ENCODE results near the gene TRAF5.

DNA sequence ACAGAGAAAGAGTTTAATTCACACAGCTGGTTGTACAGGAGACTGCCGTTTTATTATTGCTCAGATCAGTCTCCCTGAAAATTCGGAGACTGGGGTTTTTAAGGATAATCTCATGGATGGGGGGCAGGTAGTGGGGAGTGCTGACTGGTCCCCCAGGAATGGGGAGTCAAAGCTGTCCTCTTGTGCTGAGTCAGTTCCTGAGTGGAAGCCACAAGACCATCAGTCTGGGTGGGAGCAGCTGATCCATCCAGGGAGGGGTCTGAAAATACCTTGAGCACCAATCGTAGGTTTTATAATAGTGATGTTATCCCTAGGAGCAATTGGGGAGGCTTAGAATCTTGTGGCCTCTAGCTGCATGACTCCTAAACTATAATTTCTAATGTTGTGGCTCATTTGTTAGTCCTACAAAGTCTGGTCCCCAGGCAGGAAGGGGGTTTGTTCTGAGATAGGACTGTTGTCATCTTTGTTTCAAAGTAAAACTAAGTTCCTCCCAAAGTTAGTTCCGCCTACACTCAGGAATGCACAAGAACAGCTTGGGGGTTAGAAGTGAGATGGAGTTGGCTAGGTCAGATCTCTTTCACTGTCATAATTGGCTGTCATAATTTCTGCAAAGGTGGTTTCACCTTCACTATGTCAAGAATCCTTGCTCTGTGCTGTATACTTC is 50.3 kb downstream of the TRAF5 start:
- TF ChIP-seq SNAI2 (CRISPR knock-in tag; IDR thresholded peaks at IDR 0.05) (no peak), ESRRG (CRISPR knock-in tag; IDR thresholded peaks at IDR 0.05) (no peak), ZFP30 (CRISPR knock-in tag; IDR thresholded peaks at IDR 0.05) (no peak), RARB (CRISPR knock-in tag; IDR thresholded peaks at IDR 0.05) (no peak), BACH2 (CRISPR knock-in tag; IDR thresholded peaks at IDR 0.05; ENCODE audit: borderline replicate concordance) (no peak), OSR1 (CRISPR knock-in tag; IDR thresholded peaks at IDR 0.05) (no peak), ZFP3 (CRISPR knock-in tag; IDR thresholded peaks at IDR 0.05) (no peak), ZNF565 (CRISPR knock-in tag; conservative IDR thresholded peaks at IDR 0.05; ENCODE audit: low read depth) (no peak), ZNF8 (CRISPR knock-in tag; IDR thresholded peaks at IDR 0.05) (no peak)
- TF ChIP-seq, protein P1, sequence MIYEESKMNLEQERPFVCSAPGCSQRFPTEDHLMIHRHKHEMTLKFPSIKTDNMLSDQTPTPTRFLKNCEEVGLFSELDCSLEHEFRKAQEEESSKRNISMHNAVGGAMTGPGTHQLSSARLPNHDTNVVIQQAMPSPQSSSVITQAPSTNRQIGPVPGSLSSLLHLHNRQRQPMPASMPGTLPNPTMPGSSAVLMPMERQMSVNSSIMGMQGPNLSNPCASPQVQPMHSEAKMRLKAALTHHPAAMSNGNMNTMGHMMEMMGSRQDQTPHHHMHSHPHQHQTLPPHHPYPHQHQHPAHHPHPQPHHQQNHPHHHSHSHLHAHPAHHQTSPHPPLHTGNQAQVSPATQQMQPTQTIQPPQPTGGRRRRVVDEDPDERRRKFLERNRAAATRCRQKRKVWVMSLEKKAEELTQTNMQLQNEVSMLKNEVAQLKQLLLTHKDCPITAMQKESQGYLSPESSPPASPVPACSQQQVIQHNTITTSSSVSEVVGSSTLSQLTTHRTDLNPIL (CRISPR knock-in tag; IDR thresholded peaks at IDR 0.05; ENCODE audit: low read depth), result no peak
- TF ChIP-seq, protein P2, sequence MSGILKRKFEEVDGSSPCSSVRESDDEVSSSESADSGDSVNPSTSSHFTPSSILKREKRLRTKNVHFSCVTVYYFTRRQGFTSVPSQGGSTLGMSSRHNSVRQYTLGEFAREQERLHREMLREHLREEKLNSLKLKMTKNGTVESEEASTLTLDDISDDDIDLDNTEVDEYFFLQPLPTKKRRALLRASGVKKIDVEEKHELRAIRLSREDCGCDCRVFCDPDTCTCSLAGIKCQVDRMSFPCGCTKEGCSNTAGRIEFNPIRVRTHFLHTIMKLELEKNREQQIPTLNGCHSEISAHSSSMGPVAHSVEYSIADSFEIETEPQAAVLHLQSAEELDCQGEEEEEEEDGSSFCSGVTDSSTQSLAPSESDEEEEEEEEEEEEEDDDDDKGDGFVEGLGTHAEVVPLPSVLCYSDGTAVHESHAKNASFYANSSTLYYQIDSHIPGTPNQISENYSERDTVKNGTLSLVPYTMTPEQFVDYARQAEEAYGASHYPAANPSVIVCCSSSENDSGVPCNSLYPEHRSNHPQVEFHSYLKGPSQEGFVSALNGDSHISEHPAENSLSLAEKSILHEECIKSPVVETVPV (CRISPR knock-in tag; IDR thresholded peaks at IDR 0.05), result no peak
- TF ChIP-seq, protein P3, sequence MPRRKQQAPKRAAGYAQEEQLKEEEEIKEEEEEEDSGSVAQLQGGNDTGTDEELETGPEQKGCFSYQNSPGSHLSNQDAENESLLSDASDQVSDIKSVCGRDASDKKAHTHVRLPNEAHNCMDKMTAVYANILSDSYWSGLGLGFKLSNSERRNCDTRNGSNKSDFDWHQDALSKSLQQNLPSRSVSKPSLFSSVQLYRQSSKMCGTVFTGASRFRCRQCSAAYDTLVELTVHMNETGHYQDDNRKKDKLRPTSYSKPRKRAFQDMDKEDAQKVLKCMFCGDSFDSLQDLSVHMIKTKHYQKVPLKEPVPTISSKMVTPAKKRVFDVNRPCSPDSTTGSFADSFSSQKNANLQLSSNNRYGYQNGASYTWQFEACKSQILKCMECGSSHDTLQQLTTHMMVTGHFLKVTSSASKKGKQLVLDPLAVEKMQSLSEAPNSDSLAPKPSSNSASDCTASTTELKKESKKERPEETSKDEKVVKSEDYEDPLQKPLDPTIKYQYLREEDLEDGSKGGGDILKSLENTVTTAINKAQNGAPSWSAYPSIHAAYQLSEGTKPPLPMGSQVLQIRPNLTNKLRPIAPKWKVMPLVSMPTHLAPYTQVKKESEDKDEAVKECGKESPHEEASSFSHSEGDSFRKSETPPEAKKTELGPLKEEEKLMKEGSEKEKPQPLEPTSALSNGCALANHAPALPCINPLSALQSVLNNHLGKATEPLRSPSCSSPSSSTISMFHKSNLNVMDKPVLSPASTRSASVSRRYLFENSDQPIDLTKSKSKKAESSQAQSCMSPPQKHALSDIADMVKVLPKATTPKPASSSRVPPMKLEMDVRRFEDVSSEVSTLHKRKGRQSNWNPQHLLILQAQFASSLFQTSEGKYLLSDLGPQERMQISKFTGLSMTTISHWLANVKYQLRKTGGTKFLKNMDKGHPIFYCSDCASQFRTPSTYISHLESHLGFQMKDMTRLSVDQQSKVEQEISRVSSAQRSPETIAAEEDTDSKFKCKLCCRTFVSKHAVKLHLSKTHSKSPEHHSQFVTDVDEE (CRISPR knock-in tag; IDR thresholded peaks at IDR 0.05), result no peak

Measured in SK-N-SH treated with all-trans-retinoic acid at 6 μM for 48 hours (cell line).